Prostate gland (tissue), 2 donors: ENCODE results near the gene ZSCAN16. TPM values are rescaled to one million over a fixed set of nuclear protein-coding genes. Genes with fewer than 3 reads are reported as not detected.

Experiments
- DNase-seq: peaks from one replicate; pipeline ENCODE4 v3.0.0-alpha.2; 2019; ENCODE audit warnings: low spot score
- H3K27ac ChIP-seq, 2 donors: fragments of 200-600 bp; sonication (generic); 2 replicates each; pipeline ENCODE4 v1.5.1; 2017 to 2019
- H3K27me3 ChIP-seq: fragments of 200-600 bp; sonication (generic); replicated peaks from 2 replicates; pipeline ENCODE4 v1.5.1; 2019; ENCODE audit not compliant: insufficient read depth
- H3K36me3 ChIP-seq, 2 donors: fragments of 200-600 bp; sonication (generic); 1 replicate in 1 of 2; 2 replicates in 1 of 2; pipeline versions ENCODE4 v1.5.1 to v1.8.1; 2017 to 2019
- H3K4me1 ChIP-seq: fragments of 200-600 bp; sonication (generic); replicated peaks from 2 replicates; pipeline ENCODE4 v1.5.1; 2019
- H3K4me3 ChIP-seq, 2 donors: fragments of 200-600 bp; sonication (generic); 2 replicates each; pipeline ENCODE4 v1.5.1; 2017 to 2019
- H3K9me3 ChIP-seq: fragments of 200-600 bp; sonication (generic); 2 replicates; pipeline ENCODE4 v1.5.1; 2017
- POLR2A ChIP-seq: fragments of 450-650 bp; IDR thresholded peaks from one replicate; pipeline ENCODE4 v1.6.1; 2016; ENCODE audit warnings: antibody characterized with exemption, mild to moderate bottlenecking
- POLR2AphosphoS5 ChIP-seq: sonication (generic); formaldehyde crosslinking; IDR thresholded peaks from one replicate; pipeline ENCODE4 v1.6.1; 2017; ENCODE audit warnings: antibody characterized with exemption
- WGBS: methylation state at CpG from one replicate; pipeline ENCODE4 v1.1.5; 2018; 5-methylcytosine and 5-hydroxymethylcytosine counted together
- intact Hi-C: fragments of 100-400 bp; cut with DNase I; formaldehyde crosslinking; loops from one replicate; pipeline ENCODE4 v1.14.2; 2022
- total RNA-seq, 2 donors: library from RNA; depleted of rRNA; stranded (reverse); fragments of >200 nt; gene quantifications; one replicate each; pipeline ENCODE4 v1.1.0, GENCODE V29; 2016
- TF ChIP-seq, protein P1 (sequence below), 4 experiments: fragments of 200-600 bp in 2 of 4; fragments of 450-650 bp in 2 of 4; sonication (generic) in 2 of 4; IDR thresholded peaks; 1 replicate in 3 of 4; 2 replicates in 1 of 4; pipeline ENCODE4 v1.5.1; 2016 to 2019; ENCODE audit warnings: antibody characterized with exemption in 4 of 4, mild to moderate bottlenecking in 2 of 4, moderate library complexity in 2 of 4

Gene ZSCAN16
- total RNA-seq, 2 donors from 2014 or later: 5.3 TPM

DNA sequence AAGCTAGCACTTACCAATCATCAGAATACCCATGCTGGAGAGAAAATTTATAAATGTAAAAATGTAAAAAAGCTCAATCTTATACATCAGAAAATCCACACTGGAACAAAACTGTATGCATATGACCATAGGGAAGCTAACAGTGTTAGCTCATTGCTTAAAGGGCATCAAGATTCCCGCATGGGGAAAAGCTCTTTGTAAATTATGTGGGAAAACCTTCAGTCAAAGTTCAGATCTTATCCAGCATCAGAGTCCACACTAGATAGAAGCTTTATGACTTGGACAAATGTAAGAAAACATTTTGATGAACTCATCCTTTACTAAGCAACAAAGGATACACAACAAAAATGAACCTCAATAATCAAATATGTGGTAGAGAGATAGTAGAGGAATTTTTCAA, 52.0 kb downstream of the ZSCAN16 start:
- intact Hi-C loops: no loop called here
- Histone ChIP-seq H3K4me1 (no peaks in the 10 kb centered on the region), H3K27ac (no peak overlapping the region), H3K4me3 (no peak overlapping the region), H3K36me3 (no peaks in the 10 kb centered on the region), H3K9me3 (no peaks in the 10 kb centered on the region), H3K27me3 (no peaks in the 10 kb centered on the region)
- 74% methylated on average over 1 of the region's 1 CpG for WGBS
- no peak for DNase-seq
- TF ChIP-seq POLR2AphosphoS5 (no peak), POLR2A (no peak)
- TF ChIP-seq, protein P1, sequence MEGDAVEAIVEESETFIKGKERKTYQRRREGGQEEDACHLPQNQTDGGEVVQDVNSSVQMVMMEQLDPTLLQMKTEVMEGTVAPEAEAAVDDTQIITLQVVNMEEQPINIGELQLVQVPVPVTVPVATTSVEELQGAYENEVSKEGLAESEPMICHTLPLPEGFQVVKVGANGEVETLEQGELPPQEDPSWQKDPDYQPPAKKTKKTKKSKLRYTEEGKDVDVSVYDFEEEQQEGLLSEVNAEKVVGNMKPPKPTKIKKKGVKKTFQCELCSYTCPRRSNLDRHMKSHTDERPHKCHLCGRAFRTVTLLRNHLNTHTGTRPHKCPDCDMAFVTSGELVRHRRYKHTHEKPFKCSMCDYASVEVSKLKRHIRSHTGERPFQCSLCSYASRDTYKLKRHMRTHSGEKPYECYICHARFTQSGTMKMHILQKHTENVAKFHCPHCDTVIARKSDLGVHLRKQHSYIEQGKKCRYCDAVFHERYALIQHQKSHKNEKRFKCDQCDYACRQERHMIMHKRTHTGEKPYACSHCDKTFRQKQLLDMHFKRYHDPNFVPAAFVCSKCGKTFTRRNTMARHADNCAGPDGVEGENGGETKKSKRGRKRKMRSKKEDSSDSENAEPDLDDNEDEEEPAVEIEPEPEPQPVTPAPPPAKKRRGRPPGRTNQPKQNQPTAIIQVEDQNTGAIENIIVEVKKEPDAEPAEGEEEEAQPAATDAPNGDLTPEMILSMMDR (IDR thresholded peaks at IDR 0.05): no peak

Other genes with a start within 250 kb of the ZSCAN16 start
- gene OR2B2, start 212.2 kb upstream of the ZSCAN16 start, total RNA-seq: not detected
- not detected for gene OR2B6, start 167.4 kb upstream of the ZSCAN16 start, total RNA-seq
- gene ZNF165, start 44.0 kb upstream of the ZSCAN16 start, total RNA-seq: 1 to 10 TPM; 1.3 to 1.8 TPM
- 10 to 100 TPM; 20.5 to 39.4 TPM for gene ZKSCAN8, start 17.3 kb downstream of the ZSCAN16 start, total RNA-seq
- 10 to 100 TPM; 16.7 to 17.3 TPM for gene ZSCAN9, start 100.7 kb downstream of the ZSCAN16 start, total RNA-seq
- 1 to 10 TPM; 2.7 to 5.8 TPM for gene ZKSCAN4, start 127.7 kb downstream of the ZSCAN16 start, total RNA-seq
- 1 to 10 TPM in 1 of 2 donors, under 1 TPM in 1; 0.14 to 3.9 TPM for gene NKAPL, start 134.7 kb downstream of the ZSCAN16 start, total RNA-seq
- 10 to 100 TPM; 25.0 to 30.7 TPM for gene ZSCAN26, start 142.5 kb downstream of the ZSCAN16 start, total RNA-seq
- 1 to 10 TPM; 4.2 to 4.6 TPM for gene PGBD1, start 157.0 kb downstream of the ZSCAN16 start, total RNA-seq
- gene ZSCAN31, start 211.5 kb downstream of the ZSCAN16 start, total RNA-seq: 10 to 100 TPM; 13.7 to 21.7 TPM
- gene ZKSCAN3, start 225.3 kb downstream of the ZSCAN16 start, total RNA-seq: 1 to 10 TPM; 5.9 to 6.5 TPM